Neural cell (in vitro differentiated cells): ENCODE measurements around the gene USP15.

Experiments used
- CTCF ChIP-seq: fragments of 450-650 bp; IDR thresholded peaks from 2 replicates; pipeline ENCODE4 v1.5.1; 2014; ENCODE audit warnings: antibody characterized with exemption, mild to moderate bottlenecking, moderate library complexity; ENCODE audit not compliant: poor library complexity, severe bottlenecking
- EP300 ChIP-seq: fragments of 450-650 bp; conservative IDR thresholded peaks from 2 replicates; pipeline ENCODE4 v1.6.1; 2014; ENCODE audit warnings: antibody characterized with exemption, mild to moderate bottlenecking, moderate library complexity; ENCODE audit not compliant: poor library complexity, severe bottlenecking
- EZH2 ChIP-seq: fragments of 200-600, 300-800 bp; shearing (Covaris generic), sonication (generic); IDR thresholded peaks from 2 replicates; pipeline ENCODE4 v1.6.1; 2014; ENCODE audit warnings: antibody characterized with exemption, low read length, borderline replicate concordance, mild to moderate bottlenecking; ENCODE audit not compliant: insufficient read depth, poor library complexity, severe bottlenecking
- MXI1 ChIP-seq: fragments of 450-650 bp; conservative IDR thresholded peaks from 2 replicates; pipeline ENCODE4 v1.6.1; 2014; ENCODE audit warnings: antibody characterized with exemption, mild to moderate bottlenecking; ENCODE audit not compliant: poor library complexity, severe bottlenecking
- POLR2AphosphoS5 ChIP-seq: IDR thresholded peaks from 2 replicates; pipeline ENCODE4 v1.6.1; 2012
- RAD21 ChIP-seq: fragments of 450-650 bp; conservative IDR thresholded peaks from 2 replicates; pipeline ENCODE4 v1.6.1; 2014; ENCODE audit warnings: antibody characterized with exemption, mild to moderate bottlenecking, moderate library complexity

GRCh38 chr12:62215506-62215905 lies 44.7 kb upstream of the USP15 start:
- TF ChIP-seq MXI1 (no peak), POLR2AphosphoS5 (no peak), EZH2 (no peak), CTCF (no peak), RAD21 (no peak), EP300 (no peak)
